Astrocyte of the spinal cord (primary cell): Measurements from ENCODE around the gene TGFB1I1.
A peak's percentile ranks its signal among the peaks of the same experiment; 100 is the strongest.
"Not testable (repeated sequence)": the region's sequence is repeated elsewhere in the genome, so short reads cannot be mapped to it uniquely, and the experiment has no call there.

Experiments
- DNase-seq: peaks from one replicate; pipeline ENCODE4 v3.0.0; 2011; ENCODE audit warnings: low read depth, low spot score
- H3K4me3 ChIP-seq: 2 replicates; pipeline ENCODE4 v1.5.1; 2011; ENCODE audit warnings: low read depth, mild to moderate bottlenecking, low read length, moderate library complexity
- CTCF ChIP-seq: IDR thresholded peaks from 2 replicates; pipeline ENCODE4 v1.5.1; 2012; ENCODE audit warnings: low read depth, mild to moderate bottlenecking, low read length, inconsistent platforms
- in situ Hi-C: cut with HindIII; loops from 2 replicates; pipeline ENCODE4 v1.10.0; 2017; ENCODE audit warnings: low sequenced_read_pairs

Gene TGFB1I1

DNA sequence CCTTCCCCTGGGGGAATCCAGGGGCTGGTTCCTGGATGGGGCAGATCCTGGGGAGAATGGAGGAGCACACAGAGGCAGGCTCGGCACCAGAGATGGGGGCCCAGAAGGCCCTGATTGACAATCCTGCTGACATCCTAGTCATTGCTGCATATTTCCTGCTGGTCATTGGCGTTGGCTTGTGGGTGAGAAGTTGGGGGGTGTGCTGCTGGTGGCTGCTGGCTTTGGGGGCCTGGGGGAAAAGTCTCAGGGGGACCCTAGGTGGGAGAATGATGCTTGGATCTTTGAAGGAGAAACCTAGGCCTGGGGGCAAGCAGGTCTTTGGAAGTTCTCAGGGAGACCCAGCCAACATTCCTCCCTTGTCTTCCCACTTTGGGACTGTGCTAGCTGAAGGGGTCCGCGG lies 11.1 kb downstream of the TGFB1I1 start, which contains the start of gene SLC5A2:
TSS of gene SLC5A2 (plus strand) at position 43 of the 400 bp plus-strand sequence. CDS start at position 57, 14 bp downstream.
- DNase-seq, result no peak
- no peak for TF ChIP-seq CTCF
- no peak within 1 kb of the TSS for H3K4me3 ChIP-seq
- in situ Hi-C loops, result no loop called here

- DNase-seq, H3K4me3 ChIP-seq, in situ Hi-C loops: not testable (repeated sequence)
These were observed 12.1 kb downstream of the TGFB1I1 start for GRCh38 chr16:31484048-31484447.

DNA sequence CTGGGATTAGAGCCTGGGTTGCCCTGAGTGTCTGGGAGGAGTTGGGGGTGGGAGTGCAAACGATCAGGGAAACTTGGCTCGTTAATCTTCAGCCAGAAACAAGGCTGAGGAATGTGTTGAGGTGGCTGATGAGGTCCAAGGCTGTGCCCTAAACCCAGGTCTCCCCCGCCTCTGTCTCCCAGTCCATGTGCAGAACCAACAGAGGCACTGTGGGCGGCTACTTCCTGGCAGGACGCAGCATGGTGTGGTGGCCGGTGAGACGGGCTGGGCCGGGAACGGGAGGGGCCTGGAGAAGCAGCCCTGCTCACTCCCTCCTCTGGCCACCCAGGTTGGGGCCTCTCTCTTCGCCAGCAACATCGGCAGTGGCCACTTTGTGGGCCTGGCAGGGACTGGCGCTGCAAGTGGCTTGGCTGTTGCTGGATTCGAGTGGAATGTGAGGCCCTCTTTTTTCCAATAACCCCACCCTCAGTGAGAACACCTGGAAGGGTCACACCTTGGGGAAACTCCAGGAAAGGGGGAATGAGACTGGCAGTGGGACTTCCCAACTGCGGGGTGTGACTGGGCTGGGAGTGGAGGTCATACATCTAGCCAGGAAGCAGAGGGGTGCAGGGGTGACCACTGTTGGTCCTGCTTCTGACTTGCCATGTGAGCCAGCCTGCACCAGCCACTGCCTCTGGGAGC lies 12.7 kb downstream of the TGFB1I1 start:
- in situ Hi-C loops, result no loop called here
- no peak overlapping the region for H3K4me3 ChIP-seq
- TF ChIP-seq CTCF, result no peak
- DNase-seq, result no peak

GRCh38 chr16:31485571-31485970 lies 13.6 kb downstream of the TGFB1I1 start:
- in situ Hi-C loops, result no loop called here
- DNase-seq, result no peak
- no peak for TF ChIP-seq CTCF
- H3K4me3 ChIP-seq, result no peak overlapping the region

DNA sequence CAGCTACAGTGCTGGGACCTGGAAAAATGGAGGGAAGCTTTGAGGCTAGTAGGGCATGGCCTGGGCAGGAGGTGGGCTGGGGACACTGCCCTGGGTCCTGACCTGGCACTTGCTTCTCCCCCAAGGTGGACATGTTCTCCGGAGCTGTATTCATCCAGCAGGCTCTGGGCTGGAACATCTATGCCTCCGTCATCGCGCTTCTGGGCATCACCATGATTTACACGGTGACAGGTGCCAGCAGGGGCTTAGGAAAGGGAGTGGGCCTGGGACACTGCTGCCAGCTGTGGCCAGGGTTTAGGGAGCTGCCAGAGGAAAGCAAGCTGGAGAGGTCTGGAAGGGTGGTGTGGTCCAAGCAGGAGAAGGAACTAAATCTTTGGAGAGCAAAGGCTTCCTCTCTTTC lies 14.1 kb downstream of the TGFB1I1 start:
- no peak overlapping the region for H3K4me3 ChIP-seq
- in situ Hi-C loops, result no loop called here
- DNase-seq, result no peak
- TF ChIP-seq CTCF, result no peak

DNA sequence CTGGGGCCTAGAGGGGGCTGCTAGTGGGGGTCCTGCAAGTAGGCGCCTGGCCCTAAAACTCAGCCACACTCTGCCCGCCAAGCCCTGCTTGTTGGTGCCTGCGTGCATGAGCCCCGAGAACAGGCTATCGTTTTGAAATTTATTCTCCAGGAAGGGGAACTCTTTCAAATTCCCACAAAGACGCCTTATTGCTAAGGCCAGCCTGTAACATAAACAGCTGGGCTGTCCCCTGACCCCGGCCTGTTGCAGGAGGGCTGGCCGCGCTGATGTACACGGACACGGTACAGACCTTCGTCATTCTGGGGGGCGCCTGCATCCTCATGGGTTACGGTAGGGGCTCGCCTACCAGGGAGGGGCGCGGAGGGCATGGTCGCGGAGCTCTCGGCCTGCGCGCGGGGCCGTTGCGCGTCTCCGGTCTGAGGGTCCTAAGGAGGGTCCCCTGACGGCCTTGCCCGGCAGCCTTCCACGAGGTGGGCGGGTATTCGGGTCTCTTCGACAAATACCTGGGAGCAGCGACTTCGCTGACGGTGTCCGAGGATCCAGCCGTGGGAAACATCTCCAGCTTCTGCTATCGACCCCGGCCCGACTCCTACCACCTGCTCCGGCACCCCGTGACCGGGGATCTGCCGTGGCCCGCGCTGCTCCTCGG lies 15.2 kb downstream of the TGFB1I1 start:
- no peak for TF ChIP-seq CTCF
- DNase-seq, result no peak
- in situ Hi-C loops, result no loop called here
- H3K4me3 ChIP-seq, result peak overlapping the region; percentile 45

DNA sequence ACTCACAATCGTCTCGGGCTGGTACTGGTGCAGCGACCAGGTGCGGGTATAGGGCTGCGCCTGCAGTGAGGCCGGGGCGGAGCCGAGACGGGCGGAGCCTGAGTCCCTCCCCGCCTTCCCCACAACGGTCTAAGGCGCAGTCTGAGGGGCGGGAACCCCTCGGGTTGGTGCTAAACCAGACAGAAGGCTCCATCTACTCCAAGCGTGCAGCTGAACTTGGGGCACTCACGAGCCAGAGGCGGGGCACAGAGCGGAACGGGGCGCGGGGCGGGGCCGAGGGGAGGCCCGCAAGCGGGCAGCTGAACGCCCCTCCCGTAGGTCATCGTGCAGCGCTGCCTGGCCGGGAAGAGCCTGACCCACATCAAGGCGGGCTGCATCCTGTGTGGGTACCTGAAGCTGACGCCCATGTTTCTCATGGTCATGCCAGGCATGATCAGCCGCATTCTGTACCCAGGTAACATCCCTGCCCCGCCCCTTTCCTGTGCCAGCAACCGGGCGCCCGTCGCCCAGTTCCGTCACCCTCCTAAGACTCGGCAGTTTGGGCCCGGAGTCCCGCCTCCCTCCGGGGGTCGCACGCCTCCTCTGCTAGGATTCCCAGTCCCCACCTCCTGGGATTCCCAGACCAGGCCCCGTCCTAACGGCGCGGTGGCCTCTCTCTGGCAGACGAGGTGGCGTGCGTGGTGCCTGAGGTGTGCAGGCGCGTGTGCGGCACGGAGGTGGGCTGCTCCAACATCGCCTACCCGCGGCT lies 15.9 kb downstream of the TGFB1I1 start:
- peak overlapping the region; percentile 45 for H3K4me3 ChIP-seq
- in situ Hi-C loops, result no loop called here
- TF ChIP-seq CTCF, result no peak
- no peak for DNase-seq
